ENCODE results near the gene ZNF804A. TPM values are rescaled to one million over a fixed set of nuclear protein-coding genes. Genes with fewer than 3 reads are reported as not detected.

Gene ZNF804A
- total RNA-seq, 4 donors from 2014 or later = 0.19 TPM; not detected in 3

DNA sequence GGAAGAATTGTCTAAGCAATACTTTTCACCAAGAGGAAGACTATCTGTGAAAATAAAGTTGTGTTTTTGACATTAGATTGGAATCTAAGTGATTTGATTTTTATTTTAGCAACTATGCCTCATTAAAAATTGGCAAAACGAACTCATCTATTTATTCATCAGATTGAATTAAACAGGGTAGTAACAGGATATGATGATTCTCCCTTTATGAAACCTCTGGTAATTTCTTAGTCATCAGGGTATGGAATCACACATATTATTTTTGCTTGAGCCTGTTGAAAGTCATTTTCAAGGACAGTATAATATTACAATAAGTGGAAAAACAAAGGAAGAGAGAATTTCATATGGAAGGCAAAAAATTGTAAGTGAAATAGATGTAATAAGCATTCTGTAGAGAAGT, 22.0 kb downstream of the ZNF804A start:
- no peak overlapping the region for H3K27ac ChIP-seq
- H3K36me3 ChIP-seq = no peaks in the 10 kb centered on the region
- no peak overlapping the region for H3K4me3 ChIP-seq
- no peak for DNase-seq
- no peaks in the 10 kb centered on the region for H3K27me3 ChIP-seq
- no peaks in the 10 kb centered on the region for H3K4me1 ChIP-seq
- TF ChIP-seq, protein P1, sequence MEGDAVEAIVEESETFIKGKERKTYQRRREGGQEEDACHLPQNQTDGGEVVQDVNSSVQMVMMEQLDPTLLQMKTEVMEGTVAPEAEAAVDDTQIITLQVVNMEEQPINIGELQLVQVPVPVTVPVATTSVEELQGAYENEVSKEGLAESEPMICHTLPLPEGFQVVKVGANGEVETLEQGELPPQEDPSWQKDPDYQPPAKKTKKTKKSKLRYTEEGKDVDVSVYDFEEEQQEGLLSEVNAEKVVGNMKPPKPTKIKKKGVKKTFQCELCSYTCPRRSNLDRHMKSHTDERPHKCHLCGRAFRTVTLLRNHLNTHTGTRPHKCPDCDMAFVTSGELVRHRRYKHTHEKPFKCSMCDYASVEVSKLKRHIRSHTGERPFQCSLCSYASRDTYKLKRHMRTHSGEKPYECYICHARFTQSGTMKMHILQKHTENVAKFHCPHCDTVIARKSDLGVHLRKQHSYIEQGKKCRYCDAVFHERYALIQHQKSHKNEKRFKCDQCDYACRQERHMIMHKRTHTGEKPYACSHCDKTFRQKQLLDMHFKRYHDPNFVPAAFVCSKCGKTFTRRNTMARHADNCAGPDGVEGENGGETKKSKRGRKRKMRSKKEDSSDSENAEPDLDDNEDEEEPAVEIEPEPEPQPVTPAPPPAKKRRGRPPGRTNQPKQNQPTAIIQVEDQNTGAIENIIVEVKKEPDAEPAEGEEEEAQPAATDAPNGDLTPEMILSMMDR (IDR thresholded peaks at IDR 0.05) = no peak
- no peak for TF ChIP-seq POLR2A (IDR thresholded peaks at IDR 0.05)
- 22 to 36% methylated on average over 1 of the region's 1 CpG for WGBS, 2 donors
- no peaks in the 10 kb centered on the region for H3K9me3 ChIP-seq
- intact Hi-C loops (cut with DNase I) = no loop called here

DNA sequence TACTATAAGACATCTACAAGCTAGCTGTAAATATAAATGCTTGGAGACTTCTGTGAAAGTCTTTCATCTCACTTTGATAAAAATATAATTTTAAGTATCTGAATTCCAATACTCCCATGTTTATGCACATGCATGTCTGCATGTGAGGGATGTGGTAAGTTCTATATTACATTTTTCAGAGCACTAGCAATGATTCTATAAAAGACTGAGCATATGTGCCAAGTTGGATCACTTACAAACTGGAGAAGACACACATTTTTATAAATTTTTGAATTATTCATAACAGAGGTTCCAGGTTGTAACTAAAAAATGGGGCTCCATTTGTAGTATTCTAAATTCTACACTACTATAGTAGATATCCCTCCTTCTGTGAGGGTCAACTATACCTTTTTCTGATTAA, 26.0 kb downstream of the ZNF804A start:
- H3K9me3 ChIP-seq = no peaks in the 10 kb centered on the region
- no peak for DNase-seq
- TF ChIP-seq, protein P1 (IDR thresholded peaks at IDR 0.05) = no peak
- no peak for TF ChIP-seq POLR2A (IDR thresholded peaks at IDR 0.05)
- H3K27ac ChIP-seq = no peak overlapping the region
- intact Hi-C loops (cut with DNase I) = no loop called here
- H3K27me3 ChIP-seq = no peaks in the 10 kb centered on the region
- H3K4me3 ChIP-seq = no peak overlapping the region
- H3K4me1 ChIP-seq = no peaks in the 10 kb centered on the region
- H3K36me3 ChIP-seq = no peaks in the 10 kb centered on the region

DNA sequence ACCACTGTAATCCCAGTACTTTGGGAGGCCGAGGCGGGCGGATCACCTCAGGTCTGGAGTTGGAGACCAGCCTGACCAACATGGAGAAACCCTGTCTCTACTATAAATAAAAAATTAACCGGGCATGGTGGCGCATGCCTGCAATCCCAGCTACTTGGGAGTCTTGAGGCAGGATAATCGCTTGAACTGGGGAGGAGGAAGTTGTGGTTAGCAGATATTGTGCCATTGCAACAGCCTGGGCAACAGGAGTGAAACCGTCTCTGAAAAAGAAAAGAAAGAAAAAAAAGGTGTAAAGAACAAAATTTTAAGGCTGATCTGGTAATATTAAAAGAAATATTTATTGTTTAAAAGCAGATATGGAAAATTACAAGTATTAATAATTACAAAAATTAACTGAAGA, 29.7 kb downstream of the ZNF804A start:
- no peak for TF ChIP-seq POLR2A (IDR thresholded peaks at IDR 0.05)
- TF ChIP-seq, protein P1 (IDR thresholded peaks at IDR 0.05) = no peak
- H3K36me3 ChIP-seq = no peaks in the 10 kb centered on the region
- H3K4me3 ChIP-seq = no peak overlapping the region
- DNase-seq = no peak
- intact Hi-C loops (cut with DNase I) = no loop called here
- no peaks in the 10 kb centered on the region for H3K9me3 ChIP-seq
- H3K4me1 ChIP-seq = no peaks in the 10 kb centered on the region
- WGBS, 2 donors = 80 to 82% methylated on average over 6 to 7 of the region's 7 CpGs
- no peak overlapping the region for H3K27ac ChIP-seq
- H3K27me3 ChIP-seq = no peaks in the 10 kb centered on the region

DNA sequence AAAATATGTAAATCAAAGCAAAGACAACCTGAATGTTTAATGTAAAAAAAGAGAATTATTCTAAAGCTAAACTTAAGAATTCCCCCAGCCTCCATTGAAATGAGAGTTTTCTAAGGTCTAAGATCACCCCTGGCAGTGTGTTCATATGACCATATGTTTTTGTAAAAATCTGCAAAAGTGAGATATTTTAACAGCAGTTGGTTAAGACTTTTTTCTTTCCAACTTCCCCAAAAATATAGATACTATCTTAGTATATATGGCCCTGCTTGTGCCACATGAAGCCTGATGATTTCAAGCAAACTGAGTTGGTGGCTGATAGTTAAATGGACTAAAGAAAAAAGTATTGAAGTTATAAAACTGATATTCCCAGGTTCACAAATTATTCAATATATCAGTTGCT, 35.4 kb downstream of the ZNF804A start:
- Histone ChIP-seq H3K36me3 (no peaks in the 10 kb centered on the region), H3K9me3 (no peaks in the 10 kb centered on the region), H3K4me3 (no peak overlapping the region), H3K27me3 (no peaks in the 10 kb centered on the region), H3K4me1 (no peaks in the 10 kb centered on the region), H3K27ac (no peak overlapping the region)
- intact Hi-C loops (cut with DNase I) = no loop called here
- no peak for TF ChIP-seq POLR2A (IDR thresholded peaks at IDR 0.05)
- TF ChIP-seq, protein P1 (IDR thresholded peaks at IDR 0.05) = no peak
- DNase-seq = no peak

DNA sequence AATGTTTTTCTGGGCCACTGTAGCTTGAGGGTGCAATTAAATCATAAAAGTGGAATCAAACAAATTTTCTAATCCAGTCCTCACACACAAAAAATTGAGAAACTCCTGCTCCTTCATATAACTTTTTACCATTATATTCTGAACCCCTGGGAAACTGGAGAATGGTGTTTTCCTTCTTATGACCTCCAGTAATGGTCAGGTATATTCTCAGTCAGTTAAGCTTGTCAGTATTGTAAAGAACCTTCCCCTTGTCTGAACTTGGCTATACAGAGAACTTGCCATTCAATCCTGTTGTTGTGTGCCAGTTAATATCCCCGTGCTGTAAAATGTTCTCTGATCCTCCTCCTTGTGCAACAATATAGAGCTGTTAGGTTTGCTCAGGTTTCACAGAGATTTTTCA, 39.5 kb downstream of the ZNF804A start:
- no peaks in the 10 kb centered on the region for H3K36me3 ChIP-seq
- no peak overlapping the region for H3K27ac ChIP-seq
- TF ChIP-seq POLR2A (IDR thresholded peaks at IDR 0.05) = no peak
- TF ChIP-seq, protein P1 (IDR thresholded peaks at IDR 0.05) = no peak
- H3K9me3 ChIP-seq = no peaks in the 10 kb centered on the region
- H3K4me1 ChIP-seq = no peaks in the 10 kb centered on the region
- intact Hi-C loops (cut with DNase I) = no loop called here
- DNase-seq = no peak
- H3K27me3 ChIP-seq = no peaks in the 10 kb centered on the region
- WGBS, 2 donors = 30 to 47% methylated on average over 1 of the region's 1 CpG
- H3K4me3 ChIP-seq = no peak overlapping the region

All from esophagus squamous epithelium (tissue), 5 donors.